NCI-H2081 (cell line): Measurements from ENCODE around the gene ADAM10.

Source experiments
- DNase-seq, 2 experiments: peaks; one replicate each; lab custom pipeline; 2025; lab: John Stamatoyannopoulos, UW

The ADAM10 gene

GRCh38 chr15:58575045-58575786 is 174.3 kb downstream of the ADAM10 start:
- no peak for DNase-seq

- DNase-seq, result no peak
Observed at GRCh38 chr15:58574631-58575030, 174.9 kb downstream of the ADAM10 start.

- no peak for DNase-seq
Observed at GRCh38 chr15:58573270-58573669, 176.2 kb downstream of the ADAM10 start.

GRCh38 chr15:58572521-58572920 is 177.0 kb downstream of the ADAM10 start:
- DNase-seq, result no peak

GRCh38 chr15:58571491-58571890 is 178.0 kb downstream of the ADAM10 start:
- no peak for DNase-seq

- no peak for DNase-seq
Observed at GRCh38 chr15:58569455-58569854, 180.1 kb downstream of the ADAM10 start.

- no peak for DNase-seq
Observed at GRCh38 chr15:58568157-58568571, 181.3 kb downstream of the ADAM10 start.

- DNase-seq, result no peak
Observed at GRCh38 chr15:58566029-58566428, 183.5 kb downstream of the ADAM10 start.

- no peak for DNase-seq
Observed at GRCh38 chr15:58565619-58566018, 183.9 kb downstream of the ADAM10 start.

GRCh38 chr15:58564981-58565380 is 184.5 kb downstream of the ADAM10 start:
- DNase-seq, result no peak

GRCh38 chr15:58562135-58562534 is 187.4 kb downstream of the ADAM10 start:
- no peak for DNase-seq

GRCh38 chr15:58561321-58561720 is 188.2 kb downstream of the ADAM10 start:
- no peak for DNase-seq

- no peak for DNase-seq
Observed at GRCh38 chr15:58559904-58560588, 189.5 kb downstream of the ADAM10 start.

GRCh38 chr15:58558777-58559176 is 190.7 kb downstream of the ADAM10 start:
- DNase-seq, result no peak

- DNase-seq, result no peak
Observed at GRCh38 chr15:58556541-58556940, 193.0 kb downstream of the ADAM10 start.

- no peak for DNase-seq
Observed at GRCh38 chr15:58556028-58556361, 193.5 kb downstream of the ADAM10 start.

- DNase-seq, result no peak
Observed at GRCh38 chr15:58555162-58556027, 194.1 kb downstream of the ADAM10 start.

- no peak for DNase-seq
Observed at GRCh38 chr15:58554758-58555157, 194.7 kb downstream of the ADAM10 start.

- no peak for DNase-seq
Observed at GRCh38 chr15:58553365-58553918, 196.1 kb downstream of the ADAM10 start.

GRCh38 chr15:58552505-58553364 is 196.8 kb downstream of the ADAM10 start:
- no peak for DNase-seq

- no peak for DNase-seq
Observed at GRCh38 chr15:58551764-58552504, 197.6 kb downstream of the ADAM10 start.
